ENCODE results near the gene SERPINA4.
"Not testable (repeated sequence)": the region's sequence is repeated elsewhere in the genome, so short reads cannot be mapped to it uniquely, and the experiment has no call there.

Gene SERPINA4

GRCh38 chr14:94573475-94574277 is 12.4 kb downstream of the SERPINA4 start:
- TF ChIP-seq CTCF (conservative IDR thresholded peaks at IDR 0.05; ENCODE audit: low read depth, low read length) = no peak
- no peak for DNase-seq (ENCODE audit: low read depth)
- no peak overlapping the region for H3K4me3 ChIP-seq (ENCODE audit: low read length)

GRCh38 chr14:94574336-94574735 is 13.1 kb downstream of the SERPINA4 start:
- no peak for DNase-seq (ENCODE audit: low read depth)
- H3K4me3 ChIP-seq (ENCODE audit: low read length) = no peak overlapping the region
- TF ChIP-seq CTCF (conservative IDR thresholded peaks at IDR 0.05; ENCODE audit: low read depth, low read length) = no peak

GRCh38 chr14:94575730-94576585 is 14.7 kb downstream of the SERPINA4 start:
- DNase-seq (ENCODE audit: low read depth) = peak; percentile 59
- H3K4me3 ChIP-seq (ENCODE audit: low read length) = no peak overlapping the region
- no peak for TF ChIP-seq CTCF (conservative IDR thresholded peaks at IDR 0.05; ENCODE audit: low read depth, low read length)

GRCh38 chr14:94577472-94577871 is 16.2 kb downstream of the SERPINA4 start:
- H3K4me3 ChIP-seq (ENCODE audit: low read length); DNase-seq (ENCODE audit: low read depth): not testable (repeated sequence)

GRCh38 chr14:94578712-94579111 is 17.5 kb downstream of the SERPINA4 start:
- TF ChIP-seq CTCF (conservative IDR thresholded peaks at IDR 0.05; ENCODE audit: low read depth, low read length) = no peak
- H3K4me3 ChIP-seq (ENCODE audit: low read length) = no peak overlapping the region
- DNase-seq (ENCODE audit: low read depth) = no peak

- TF ChIP-seq CTCF (conservative IDR thresholded peaks at IDR 0.05; ENCODE audit: low read depth, low read length) = no peak
- no peak for DNase-seq (ENCODE audit: low read depth)
- no peak within 1 kb of the TSS for H3K4me3 ChIP-seq (ENCODE audit: low read length)
These were observed 20.1 kb downstream of the SERPINA4 start, which contains the start of gene SERPINA5 for GRCh38 chr14:94581127-94581999. Gene SERPINA5 (plus strand): TSS chr14:94581426. CDS start chr14:94587363, 5,937 bp downstream.
